H1 (cell line): ENCODE results near the gene ULBP1. TPM values are rescaled to one million over a fixed set of nuclear protein-coding genes. Genes with fewer than 3 reads are reported as not detected.

Experiments
- CTCF ChIA-PET: fragments of 300-600 bp; sonication (Branson Sonifier 250); formaldehyde crosslinking; loops from one replicate; lab custom pipeline; 2021; ENCODE audit not compliant: partially characterized antibody; lab: Charles Lee
- POLR2A ChIA-PET: fragments of 300-600 bp; sonication (Branson Sonifier 250); formaldehyde crosslinking; loops from one replicate; lab custom pipeline; 2021; ENCODE audit warnings: inconsistent platforms; ENCODE audit not compliant: partially characterized antibody; lab: Charles Lee
- DNase-seq, 2 experiments: peaks; one replicate each; pipeline versions ENCODE4 v3.0.0 to v3.0.0-alpha.2; 2010 to 2022; ENCODE audit warnings: low spot score in 2 of 2, low read depth in 1 of 2, mixed read lengths in 1 of 2
- FAIRE-seq: peaks from 2 replicates; lab custom pipeline; 2011; peaks lifted over from hg19 to GRCh38; lab: Jason Lieb, UNC
- H2AFZ ChIP-seq: 2 replicates; pipeline ENCODE4 v1.8.1; 2012; ENCODE audit warnings: low read length, inconsistent platforms
- H2AK5ac ChIP-seq: 2 replicates; pipeline ENCODE4 v1.6.1; 2013; ENCODE audit warnings: low read depth, low read length
- H2BK120ac ChIP-seq: replicated peaks from 2 replicates; pipeline ENCODE3; 2013; ENCODE audit warnings: low read depth, low read length, inconsistent platforms
- H2BK12ac ChIP-seq: 2 replicates; pipeline ENCODE4 v1.6.1; 2013; ENCODE audit warnings: low read depth, low read length
- H2BK15ac ChIP-seq: 2 replicates; pipeline ENCODE4 v1.6.1; 2013; ENCODE audit warnings: low read length
- H2BK20ac ChIP-seq: 2 replicates; pipeline ENCODE4 v1.6.1; 2013; ENCODE audit warnings: low read length
- H2BK5ac ChIP-seq: 2 replicates; pipeline ENCODE4 v1.6.1; 2013; ENCODE audit warnings: low read depth, low read length
- H3K14ac ChIP-seq: 2 replicates; pipeline ENCODE4 v1.6.1; 2013; ENCODE audit warnings: inconsistent platforms; ENCODE audit not compliant: insufficient read length
- H3K18ac ChIP-seq: 2 replicates; pipeline ENCODE4 v1.6.1; 2013; ENCODE audit warnings: low read length; ENCODE audit errors: extremely low read depth
- H3K23ac ChIP-seq: 2 replicates; pipeline ENCODE4 v1.6.1; 2013; ENCODE audit warnings: inconsistent platforms; ENCODE audit not compliant: insufficient read length
- H3K23me2 ChIP-seq: 2 replicates; pipeline ENCODE4 v1.6.1; 2013; ENCODE audit warnings: low read depth, low read length
- H3K27ac ChIP-seq: 2 replicates; pipeline ENCODE4 v1.6.1; 2011; ENCODE audit warnings: low read depth, low read length, inconsistent platforms
- H3K27me3 ChIP-seq, 4 experiments: replicated peaks in 1 of 4; 1 replicate in 1 of 4; 2 replicates in 3 of 4; pipeline versions ENCODE4 v1.6.1 to v1.8.1; 2011 to 2013; ENCODE audit warnings: low read length in 3 of 4, mild to moderate bottlenecking in 3 of 4, inconsistent platforms in 2 of 4, mixed read lengths in 2 of 4, moderate library complexity in 1 of 4; ENCODE audit not compliant: control insufficient read depth in 3 of 4, insufficient read depth in 3 of 4; ENCODE audit errors: extremely low read depth in 1 of 4
- H3K36me3 ChIP-seq, 4 experiments: 2 replicates each; pipeline versions ENCODE4 v1.6.1 to v1.8.1; 2011 to 2013; ENCODE audit warnings: mild to moderate bottlenecking in 4 of 4, low read length in 3 of 4, moderate library complexity in 2 of 4, control low read depth in 1 of 4, inconsistent platforms in 1 of 4; ENCODE audit not compliant: insufficient read depth in 4 of 4, control insufficient read depth in 2 of 4
- H3K4ac ChIP-seq: replicated peaks from 2 replicates; pipeline ENCODE3; 2013; ENCODE audit warnings: low read length, low read depth, mixed read lengths, inconsistent platforms; ENCODE audit not compliant: insufficient read length
- H3K4me1 ChIP-seq, 4 experiments: replicated peaks in 1 of 4; 1 replicate in 1 of 4; 2 replicates in 3 of 4; pipeline versions ENCODE4 v1.6.1 to v1.8.1; 2011 to 2013; ENCODE audit warnings: low read length in 3 of 4, inconsistent platforms in 2 of 4, mixed read lengths in 1 of 4; ENCODE audit not compliant: insufficient read depth in 4 of 4, control insufficient read depth in 3 of 4
- H3K4me2 ChIP-seq, 2 experiments: 2 replicates each; pipeline versions ENCODE4 v1.6.1 to v1.8.1; 2011 to 2013; ENCODE audit warnings: low read depth in 2 of 2, low read length in 2 of 2, control low read depth in 1 of 2, inconsistent platforms in 1 of 2, mild to moderate bottlenecking in 1 of 2; ENCODE audit not compliant: insufficient read depth in 1 of 2
- H3K4me3 ChIP-seq, 4 experiments: fragments of 200-600, 300-600 bp in 1 of 4; sonication (generic), shearing (Covaris generic), sonication (Bioruptor Twin) in 1 of 4; 2 replicates each; pipeline versions ENCODE4 v1.5.1 to v1.8.1; 2011 to 2016; ENCODE audit warnings: low read length in 4 of 4, low read depth in 3 of 4, control low read depth in 2 of 4, inconsistent platforms in 2 of 4, mild to moderate bottlenecking in 2 of 4, mixed read lengths in 1 of 4, moderate library complexity in 1 of 4; ENCODE audit not compliant: insufficient read depth in 2 of 4; ENCODE audit errors: extremely low read depth in 1 of 4
- H3K56ac ChIP-seq: replicated peaks from 2 replicates; pipeline ENCODE3; 2013; ENCODE audit warnings: low read depth, mild to moderate bottlenecking, mixed read lengths, low read length, inconsistent platforms; ENCODE audit not compliant: insufficient read length
- H3K79me1 ChIP-seq: 2 replicates; pipeline ENCODE4 v1.6.1; 2013; ENCODE audit warnings: low read depth, low read length, control low read depth
- H3K79me2 ChIP-seq, 2 experiments: 2 replicates each; pipeline versions ENCODE4 v1.6.1 to v1.8.1; 2012 to 2013; ENCODE audit warnings: low read length in 2 of 2, mild to moderate bottlenecking in 2 of 2, inconsistent platforms in 1 of 2; ENCODE audit not compliant: insufficient read depth in 2 of 2, control insufficient read depth in 1 of 2
- H3K9ac ChIP-seq, 4 experiments: replicated peaks in 1 of 4; 1 replicate in 1 of 4; 2 replicates in 3 of 4; pipeline versions ENCODE4 v1.6.1 to v1.8.1; 2011 to 2013; ENCODE audit warnings: low read depth in 3 of 4, low read length in 3 of 4, control low read depth in 2 of 4, mild to moderate bottlenecking in 2 of 4, moderate library complexity in 2 of 4, inconsistent platforms in 1 of 4; ENCODE audit errors: extremely low read depth in 1 of 4
- H3K9me3 ChIP-seq, 2 experiments: 2 replicates each; pipeline versions ENCODE4 v1.6.1 to v1.8.1; 2012 to 2013; ENCODE audit warnings: mild to moderate bottlenecking in 2 of 2, moderate library complexity in 2 of 2, control low read depth in 1 of 2, inconsistent platforms in 1 of 2, low read depth in 1 of 2, low read length in 1 of 2, mixed read lengths in 1 of 2; ENCODE audit not compliant: insufficient read depth in 2 of 2
- H4K20me1 ChIP-seq, 2 experiments: replicated peaks in 1 of 2; 2 replicates each; pipeline versions ENCODE3 to v1.8.1; 2011 to 2013; ENCODE audit warnings: inconsistent platforms in 2 of 2, low read length in 2 of 2, mild to moderate bottlenecking in 1 of 2; ENCODE audit not compliant: insufficient read depth in 2 of 2, control insufficient read depth in 1 of 2
- H4K5ac ChIP-seq: 2 replicates; pipeline ENCODE4 v1.6.1; 2013; ENCODE audit warnings: low read length, low read depth, mixed read lengths, inconsistent platforms; ENCODE audit not compliant: insufficient read length
- H4K8ac ChIP-seq: 2 replicates; pipeline ENCODE4 v1.8.0; 2013; ENCODE audit warnings: mild to moderate bottlenecking, moderate library complexity, low read length, inconsistent platforms; ENCODE audit not compliant: insufficient read depth; ENCODE audit errors: extremely low read depth
- H4K91ac ChIP-seq: replicated peaks from 2 replicates; pipeline ENCODE3; 2013; ENCODE audit warnings: low read length, mixed read lengths, inconsistent platforms; ENCODE audit not compliant: insufficient read length
- ATF2 ChIP-seq: IDR thresholded peaks from 2 replicates; pipeline ENCODE4 v1.6.1; 2012; ENCODE audit warnings: low read length, inconsistent platforms
- BACH1 ChIP-seq: IDR thresholded peaks from 2 replicates; pipeline ENCODE4 v1.6.1; 2012; ENCODE audit warnings: low read length, improper control_type of control experiment
- CREB1 ChIP-seq: IDR thresholded peaks from 2 replicates; pipeline ENCODE4 v1.6.1; 2012; ENCODE audit warnings: inconsistent platforms
- EGR1 ChIP-seq: IDR thresholded peaks from 2 replicates; pipeline ENCODE4 v1.6.1; 2011; ENCODE audit warnings: low read depth, low read length, borderline replicate concordance
- EP300 ChIP-seq, 2 experiments: IDR thresholded peaks; 1 replicate in 1 of 2; 2 replicates in 1 of 2; pipeline ENCODE4 v1.6.1; 2011 to 2012; ENCODE audit warnings: low read depth in 2 of 2, low read length in 2 of 2, mild to moderate bottlenecking in 2 of 2, borderline replicate concordance in 1 of 2, inconsistent platforms in 1 of 2, moderate library complexity in 1 of 2
- GTF2F1 ChIP-seq: IDR thresholded peaks from 2 replicates; pipeline ENCODE4 v1.6.1; 2012; ENCODE audit warnings: low read depth, low read length, improper control_type of control experiment, borderline replicate concordance
- JUND ChIP-seq: IDR thresholded peaks from 2 replicates; pipeline ENCODE4 v1.6.1; 2011; ENCODE audit warnings: mild to moderate bottlenecking, improper control_type of control experiment, low read length
- KDM5A ChIP-seq: fragments of 200-600 bp; IDR thresholded peaks from 2 replicates; pipeline ENCODE4 v1.7.1; 2012; ENCODE audit warnings: mild to moderate bottlenecking, low read length, inconsistent platforms, mixed read lengths
- RFX5 ChIP-seq: IDR thresholded peaks from 2 replicates; pipeline ENCODE4 v1.6.1; 2011; ENCODE audit warnings: low read depth, low read length, improper control_type of control experiment, borderline replicate concordance
- TAF7 ChIP-seq: optimal IDR thresholded peaks from 2 replicates; pipeline ENCODE3; 2011; ENCODE audit warnings: low read depth, mild to moderate bottlenecking, inconsistent platforms, low read length, moderate library complexity, borderline replicate concordance
- ZNF274 ChIP-seq: IDR thresholded peaks from 2 replicates; pipeline ENCODE4 v1.7.0; 2012; ENCODE audit warnings: low read length, borderline replicate concordance; ENCODE audit errors: extremely low read depth
- WGBS, 2 experiments: shearing (Covaris generic) in 1 of 2; methylation state at CpG; one replicate each; pipeline versions ENCODE4 v1.1.6 to v1.1.7; 2013 to 2015; ENCODE audit warnings: low lambda C conversion rate in 2 of 2, mixed read lengths in 2 of 2, inconsistent platforms in 1 of 2, low coverage in 1 of 2, missing lambda C conversion rate in 1 of 2; ENCODE audit not compliant: insufficient replicate concordance in 2 of 2, insufficient coverage in 1 of 2, insufficient read length in 1 of 2; ENCODE audit errors: extremely low coverage in 1 of 2, missing lambda C conversion rate in 1 of 2; 5-methylcytosine and 5-hydroxymethylcytosine counted together
- polyA plus RNA-seq, 7 experiments: library from polyadenylated mRNA; depleted of rRNA in 3 of 7; stranded (reverse) in 5 of 7; unstranded in 2 of 7; fragments of >200 nt in 5 of 7; fragments of 200-250 nt in 2 of 7; gene quantifications; 1 replicate in 5 of 7; 2 replicates in 1 of 7; 4 replicates in 1 of 7; pipeline versions ENCODE4 v1.2.1 to v1.2.3, GENCODE V29; 2011 to 2013; ENCODE audit warnings: missing spikeins in 2 of 7, mixed read lengths in 2 of 7
- total RNA-seq: library from RNA; stranded (reverse); fragmentation: NEBNext Ultra II Directional; extraction: Animal tissue kit (Norgen Biotek cat#: 25700); gene quantifications from 2 replicates; pipeline ENCODE4 v1.2.1, GENCODE V29; 2021

Gene ULBP1
- total and polyA plus RNA-seq, 2 of the 8 experiments (the other 6 are each of a cell fraction or from before 2014, with no cell fraction given): 0.32 to 0.60 TPM

GRCh38 chr6:149919834-149920225, 43.9 kb upstream of the ULBP1 start:
- ChIA-PET POLR2A (no interaction called here), CTCF (interaction anchor here (1.1 to 3.7 kb wide), 3 partner anchors 15 to 84 kb away, joined by 4 to 19 read pairs (median 5); no protein-coding TSS in a partner anchor)
- Histone ChIP-seq H3K79me2 (no peaks in the 10 kb centered on the region), H3K36me3 (peaks cover 0 to 3% (median 0%) of the 10 kb centered on the region in 4 experiments; a peak in 1 of 8 replicates), H3K14ac (no peak overlapping the region), H3K4ac (no peak overlapping the region), H3K23me2 (peaks cover 12% of the 10 kb centered on the region; the same call in 1 of the 2 replicates), H3K18ac (no peak overlapping the region), H3K9me3 (no peaks in the 10 kb centered on the region; a peak in 1 of 4 replicates), H3K9ac (no peak overlapping the region), H3K4me3 (no peak overlapping the region), H2BK20ac (no peak overlapping the region), H2AFZ (no peak overlapping the region), H2AK5ac (no peak overlapping the region), H3K27ac (no peak overlapping the region), H3K23ac (no peak overlapping the region), H3K56ac (no peak overlapping the region), H2BK15ac (no peak overlapping the region), H3K27me3 (peaks cover 30 to 47% (median 43%) of the 10 kb centered on the region in 4 experiments), H3K4me1 (peaks cover 0 to 5% (median 0%) of the 10 kb centered on the region in 4 experiments; a peak in 2 of 7 replicates), H2BK12ac (no peak overlapping the region), H4K5ac (no peak overlapping the region), H4K91ac (no peak overlapping the region), H2BK120ac (no peak overlapping the region), H3K4me2 (no peak overlapping the region), H4K20me1 (peaks cover 3 to 6% of the 10 kb centered on the region in 2 experiments), H2BK5ac (no peak overlapping the region), H4K8ac (no peak overlapping the region), H3K79me1 (no peaks in the 10 kb centered on the region)
- DNase-seq: no peak
- no peak for FAIRE-seq
- WGBS, 2 experiments: 85% methylated on average over 4 of the region's 4 CpGs; no CpG with 5 or more reads in 1 of the 2 experiments
- no peak for TF ChIP-seq EP300 (IDR thresholded peaks at IDR 0.05; ENCODE audit: borderline replicate concordance in 1 of 2, low read depth in 2 of 2, low read length in 2 of 2)
- no peak for TF ChIP-seq JUND
- no peak for TF ChIP-seq ZNF274
- TF ChIP-seq EGR1: no peak
- TF ChIP-seq RFX5: no peak
- TF ChIP-seq GTF2F1: no peak
- no peak for TF ChIP-seq TAF7
- no peak for TF ChIP-seq BACH1
- no peak for TF ChIP-seq CREB1
- no peak for TF ChIP-seq KDM5A
- no peak for TF ChIP-seq ATF2
